Sigmoid colon (tissue), 7 donors: ENCODE data around the gene SERINC5. TPM values are rescaled to one million over a fixed set of nuclear protein-coding genes. Genes with fewer than 3 reads are reported as not detected.

ENCODE experiments used
- DNase-seq: peaks from one replicate; pipeline ENCODE4 v3.0.0-alpha.2; 2019
- H3K27ac ChIP-seq, 4 donors: fragments of 200-600 bp; sonication (generic); one replicate each; pipeline ENCODE4 v1.5.1; 2016 to 2019; ENCODE audit warnings: mild to moderate bottlenecking in 1 of 4
- H3K27me3 ChIP-seq, 3 donors: fragments of 200-600 bp; sonication (generic); one replicate each; pipeline ENCODE4 v1.5.1; 2019; ENCODE audit warnings: mild to moderate bottlenecking in 1 of 3
- H3K36me3 ChIP-seq, 4 donors: fragments of 200-600 bp; sonication (generic); one replicate each; pipeline ENCODE4 v1.5.1; 2016 to 2019
- H3K4me1 ChIP-seq, 4 donors: fragments of 200-600 bp; sonication (generic); one replicate each; pipeline ENCODE4 v1.5.1; 2017 to 2019
- H3K4me3 ChIP-seq, 4 donors: fragments of 200-600 bp; sonication (generic); one replicate each; pipeline ENCODE4 v1.5.1; 2017 to 2019; ENCODE audit warnings: mild to moderate bottlenecking in 2 of 4, moderate library complexity in 1 of 4
- H3K9me3 ChIP-seq, 4 donors: fragments of 200-600 bp in 3 of 4; sonication (generic) in 3 of 4; one replicate each; pipeline versions ENCODE4 v1.5.1 to v1.6.1; 2013 to 2019
- EP300 ChIP-seq, 4 donors: sonication (generic); formaldehyde crosslinking; IDR thresholded peaks; one replicate each; pipeline ENCODE4 v1.6.1; 2017; ENCODE audit warnings: antibody characterized with exemption in 4 of 4
- POLR2A ChIP-seq, 2 donors: fragments of 450-650 bp; IDR thresholded peaks; one replicate each; pipeline ENCODE4 v1.6.1; 2016; ENCODE audit warnings: antibody characterized with exemption in 2 of 2, mild to moderate bottlenecking in 2 of 2, moderate library complexity in 2 of 2
- POLR2AphosphoS5 ChIP-seq, 4 donors: sonication (generic); formaldehyde crosslinking; IDR thresholded peaks; one replicate each; pipeline ENCODE4 v1.6.1; 2017; ENCODE audit warnings: antibody characterized with exemption in 4 of 4
- WGBS, 2 donors: extraction: QIAGEN DNeasy Blood & Tissue Kit; methylation state at CpG; one replicate each; pipeline ENCODE4 v1.1.7; 2013; 5-methylcytosine and 5-hydroxymethylcytosine counted together
- intact Hi-C: fragments of 100-400 bp; cut with DNase I; formaldehyde crosslinking; loops from one replicate; pipeline ENCODE4 v1.15.1; 2023
- polyA plus RNA-seq, 3 donors: library from polyadenylated mRNA; stranded (reverse); fragments of 200-250 nt; gene quantifications; one replicate each; pipeline ENCODE4 v1.2.3, GENCODE V29; 2013
- total RNA-seq, 4 donors: library from RNA; depleted of rRNA; stranded (reverse); fragments of >200 nt; gene quantifications; one replicate each; pipeline ENCODE4 v1.1.0, GENCODE V29; 2016
- TF ChIP-seq, protein P1 (sequence below), 4 experiments: fragments of 450-650 bp in 3 of 4; fragments of 200-600 bp in 1 of 4; IDR thresholded peaks; one replicate each; pipeline ENCODE4 v1.5.1; 2016 to 2019; ENCODE audit warnings: antibody characterized with exemption in 4 of 4, mild to moderate bottlenecking in 3 of 4, moderate library complexity in 2 of 4
- donor health status: healthy with polysubstance abuse.
- donor health status: Bipolar disorder and iron deficiency.
- donor health status: healthy.

SERINC5 gene
- total and polyA plus RNA-seq, 7 donors, result 3.6 to 25.9 (median 9.6) TPM

DNA sequence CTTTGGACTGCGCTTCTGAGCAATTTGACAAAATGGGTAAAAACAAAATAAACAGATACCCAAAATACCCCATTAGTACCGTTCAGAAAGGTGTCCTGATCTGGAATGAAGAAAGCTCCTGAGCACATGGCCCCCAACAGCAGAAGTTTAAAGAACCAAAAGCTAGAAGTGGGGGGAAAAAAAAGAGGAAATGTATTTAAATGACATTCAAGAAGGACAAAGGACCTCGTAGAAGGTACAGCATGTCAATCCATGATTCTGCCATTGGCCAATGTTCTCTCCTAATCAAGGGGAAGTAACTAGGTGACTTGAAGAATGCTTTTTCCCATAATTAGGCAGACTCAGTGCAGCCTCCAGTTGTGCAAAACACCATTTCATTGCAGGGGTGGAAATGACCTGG lies 78.6 kb downstream of the SERINC5 start:
- H3K36me3 ChIP-seq, result peaks cover 0 to 19% (median 3%) of the 10 kb centered on the region in 4 donors
- peaks cover 0 to 8% (median 2%) of the 10 kb centered on the region in 4 donors for H3K4me1 ChIP-seq
- H3K9me3 ChIP-seq, result no peaks in the 10 kb centered on the region
- H3K27me3 ChIP-seq, result no peaks in the 10 kb centered on the region
- WGBS, 2 donors, result 62 to 95% methylated on average over 3 of the region's 3 CpGs
- no peak for DNase-seq
- H3K27ac ChIP-seq, result no peak overlapping the region
- TF ChIP-seq EP300 (IDR thresholded peaks at IDR 0.05) (no peak), POLR2A (IDR thresholded peaks at IDR 0.05) (no peak), POLR2AphosphoS5 (IDR thresholded peaks at IDR 0.05) (no peak)
- TF ChIP-seq, protein P1, sequence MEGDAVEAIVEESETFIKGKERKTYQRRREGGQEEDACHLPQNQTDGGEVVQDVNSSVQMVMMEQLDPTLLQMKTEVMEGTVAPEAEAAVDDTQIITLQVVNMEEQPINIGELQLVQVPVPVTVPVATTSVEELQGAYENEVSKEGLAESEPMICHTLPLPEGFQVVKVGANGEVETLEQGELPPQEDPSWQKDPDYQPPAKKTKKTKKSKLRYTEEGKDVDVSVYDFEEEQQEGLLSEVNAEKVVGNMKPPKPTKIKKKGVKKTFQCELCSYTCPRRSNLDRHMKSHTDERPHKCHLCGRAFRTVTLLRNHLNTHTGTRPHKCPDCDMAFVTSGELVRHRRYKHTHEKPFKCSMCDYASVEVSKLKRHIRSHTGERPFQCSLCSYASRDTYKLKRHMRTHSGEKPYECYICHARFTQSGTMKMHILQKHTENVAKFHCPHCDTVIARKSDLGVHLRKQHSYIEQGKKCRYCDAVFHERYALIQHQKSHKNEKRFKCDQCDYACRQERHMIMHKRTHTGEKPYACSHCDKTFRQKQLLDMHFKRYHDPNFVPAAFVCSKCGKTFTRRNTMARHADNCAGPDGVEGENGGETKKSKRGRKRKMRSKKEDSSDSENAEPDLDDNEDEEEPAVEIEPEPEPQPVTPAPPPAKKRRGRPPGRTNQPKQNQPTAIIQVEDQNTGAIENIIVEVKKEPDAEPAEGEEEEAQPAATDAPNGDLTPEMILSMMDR (IDR thresholded peaks at IDR 0.05), result no peak
- H3K4me3 ChIP-seq, result no peak overlapping the region
- intact Hi-C loops, result no loop called here

DNA sequence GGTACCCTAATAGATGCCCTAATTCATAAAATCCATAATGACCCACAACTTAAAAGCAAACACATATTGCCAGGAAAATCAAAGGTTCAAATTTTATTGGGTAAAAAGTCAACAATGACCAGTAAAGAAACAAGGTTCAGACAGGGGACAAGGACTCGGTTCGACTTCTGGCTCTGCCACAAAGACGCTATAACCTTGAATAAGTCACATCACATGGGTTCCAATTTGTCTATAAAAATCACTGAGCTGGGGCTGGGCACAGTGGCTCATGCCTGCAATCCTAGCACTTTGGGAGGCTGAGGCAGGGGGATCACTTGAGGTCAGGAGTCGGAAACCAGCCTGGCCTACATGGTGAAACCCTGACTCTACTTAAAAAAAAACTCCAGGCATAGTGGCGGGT lies 80.5 kb downstream of the SERINC5 start:
- Histone ChIP-seq H3K4me1 (no peaks in the 10 kb centered on the region), H3K27ac (no peak overlapping the region)
- 50 to 72% methylated on average over 5 of the region's 5 CpGs for WGBS, 2 donors

DNA sequence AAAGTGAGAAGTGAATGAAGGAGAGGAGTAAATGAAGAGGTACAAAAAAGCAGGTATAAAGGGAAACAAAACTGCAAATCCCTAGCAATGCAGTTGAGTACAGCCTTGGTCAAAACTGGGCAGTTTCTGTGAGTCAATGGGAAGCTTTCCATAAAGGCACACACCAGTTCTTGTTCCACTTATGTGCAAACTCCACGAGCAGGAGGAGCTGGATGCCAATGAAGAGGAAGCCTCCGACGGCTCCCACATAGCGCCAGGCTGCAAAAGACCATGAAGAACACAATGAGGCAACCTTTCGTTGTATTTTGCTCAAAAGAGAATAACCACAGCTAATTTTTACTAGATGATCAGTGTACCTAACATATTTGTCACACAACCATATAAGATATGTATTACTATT lies 81.1 kb downstream of the SERINC5 start:
- H3K36me3 ChIP-seq, result peaks cover 0 to 24% (median 3%) of the 10 kb centered on the region in 4 donors

More for the DNA sequence above, 80.5 kb downstream of the SERINC5 start:
- Histone ChIP-seq H3K4me3 (no peak overlapping the region), H3K9me3 (no peaks in the 10 kb centered on the region), H3K36me3 (peaks cover 0 to 21% (median 3%) of the 10 kb centered on the region in 4 donors), H3K27me3 (no peaks in the 10 kb centered on the region)
- TF ChIP-seq POLR2A (IDR thresholded peaks at IDR 0.05) (no peak), POLR2AphosphoS5 (IDR thresholded peaks at IDR 0.05) (no peak), EP300 (IDR thresholded peaks at IDR 0.05) (no peak)
- TF ChIP-seq, protein P1 (IDR thresholded peaks at IDR 0.05), result no peak
- no peak for DNase-seq
- intact Hi-C loops, result no loop called here

DNA sequence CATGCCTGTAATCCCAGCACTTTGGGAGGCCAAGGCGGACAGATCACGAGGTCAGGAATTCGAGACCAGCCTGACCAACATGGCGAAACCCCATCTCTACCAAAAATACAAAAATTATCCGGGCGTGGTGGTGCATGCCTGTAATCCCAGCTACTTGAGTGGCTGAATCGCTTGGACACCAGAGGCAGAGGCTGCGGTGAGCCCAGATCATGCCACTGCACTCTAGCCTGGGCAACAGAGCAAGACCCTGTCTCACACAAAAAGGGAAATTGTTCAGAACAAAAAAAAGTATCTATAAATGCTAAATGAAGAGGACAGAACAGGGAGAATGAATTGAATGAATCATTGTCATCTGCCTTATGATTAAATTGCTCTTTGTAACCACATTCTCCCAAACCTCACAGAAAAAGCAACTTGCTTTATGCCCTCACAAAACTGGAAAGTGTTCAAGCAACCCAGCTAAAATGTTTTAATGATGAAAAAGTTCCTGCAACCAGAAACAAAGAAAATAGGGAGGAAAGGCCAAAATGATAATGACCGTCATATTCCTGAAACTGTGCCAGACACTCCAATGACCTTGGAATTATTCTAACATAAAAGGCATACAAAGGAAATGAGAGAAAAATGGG lies 83.7 kb downstream of the SERINC5 start:
- no peak for DNase-seq
- no peak overlapping the region for H3K4me3 ChIP-seq
- peaks cover 0 to 32% (median 3%) of the 10 kb centered on the region in 4 donors for H3K36me3 ChIP-seq
- H3K4me1 ChIP-seq, result no peaks in the 10 kb centered on the region
- 94 to 95% methylated on average over 9 of the region's 9 CpGs for WGBS, 2 donors
- no peaks in the 10 kb centered on the region for H3K27me3 ChIP-seq
- intact Hi-C loops, result no loop called here
- H3K27ac ChIP-seq, result no peak overlapping the region
- no peaks in the 10 kb centered on the region for H3K9me3 ChIP-seq
- TF ChIP-seq, protein P1 (IDR thresholded peaks at IDR 0.05), result no peak
- TF ChIP-seq POLR2AphosphoS5 (IDR thresholded peaks at IDR 0.05) (no peak), EP300 (IDR thresholded peaks at IDR 0.05) (no peak)

More for the DNA sequence above, 81.1 kb downstream of the SERINC5 start:
- TF ChIP-seq POLR2AphosphoS5 (IDR thresholded peaks at IDR 0.05) (no peak), EP300 (IDR thresholded peaks at IDR 0.05) (no peak), POLR2A (IDR thresholded peaks at IDR 0.05) (no peak)
- TF ChIP-seq, protein P1 (IDR thresholded peaks at IDR 0.05), result no peak
- H3K27ac ChIP-seq, result no peak overlapping the region
- no peaks in the 10 kb centered on the region for H3K27me3 ChIP-seq
- intact Hi-C loops, result no loop called here
- H3K9me3 ChIP-seq, result no peaks in the 10 kb centered on the region
- no peaks in the 10 kb centered on the region for H3K4me1 ChIP-seq
- 87 to 91% methylated on average over 5 of the region's 5 CpGs for WGBS, 2 donors
- H3K4me3 ChIP-seq, result no peak overlapping the region
- DNase-seq, result no peak
